K562 (cell line): ENCODE results near the gene TNFRSF6B. TPM values are rescaled to one million over a fixed set of nuclear protein-coding genes. Genes with fewer than 3 reads are reported as not detected.

ENCODE experiments used
- ARID4B ChIP-seq: sonication (generic); formaldehyde crosslinking; IDR thresholded peaks from 2 replicates; pipeline ENCODE4 v1.8.0; 2022; ENCODE audit warnings: mild to moderate bottlenecking, missing genetic modification reagents
- ATF7 ChIP-seq: fragments of 450-650 bp; IDR thresholded peaks from 2 replicates; pipeline ENCODE4 v1.7.1; 2014; ENCODE audit warnings: mild to moderate bottlenecking, moderate library complexity
- CC2D1A ChIP-seq: fragments of 450-650 bp; IDR thresholded peaks from 2 replicates; pipeline ENCODE4 v1.6.1; 2017; ENCODE audit warnings: mild to moderate bottlenecking
- CEBPB ChIP-seq: fragments of 450-650 bp; IDR thresholded peaks from 2 replicates; pipeline ENCODE4 v1.6.1; 2016; ENCODE audit warnings: missing genetic modification characterization, missing compliant biosample characterization
- DMBX1 ChIP-seq: fragments of 250-450 bp; sonication (Bioruptor Pico); IDR thresholded peaks from 2 replicates; pipeline ENCODE4 v1.8.0; 2022; ENCODE audit warnings: inconsistent platforms, mild to moderate bottlenecking, moderate library complexity, borderline replicate concordance
- E4F1 ChIP-seq: fragments of 250-450 bp; sonication (Bioruptor Pico); IDR thresholded peaks from 2 replicates; pipeline ENCODE4 v1.5.0; 2021; ENCODE audit warnings: mild to moderate bottlenecking, borderline replicate concordance
- MLLT1 ChIP-seq, 2 experiments: fragments of 450-650 bp; IDR thresholded peaks; 2 replicates each; pipeline ENCODE4 v1.6.1; 2016
- NR4A1 ChIP-seq, 2 experiments: fragments of 250-450 bp in 1 of 2; fragments of 450-650 bp in 1 of 2; sonication (Bioruptor Pico) in 1 of 2; IDR thresholded peaks; 2 replicates each; pipeline versions ENCODE4 v1.4.0 to v1.6.1; 2016 to 2020; ENCODE audit warnings: mild to moderate bottlenecking in 2 of 2, missing compliant biosample characterization in 1 of 2, missing genetic modification characterization in 1 of 2, moderate library complexity in 1 of 2
- RAD51 ChIP-seq: fragments of 450-650 bp; IDR thresholded peaks from 2 replicates; pipeline ENCODE4 v1.7.1; 2016; ENCODE audit warnings: low read depth, mild to moderate bottlenecking, borderline replicate concordance
- THRAP3 ChIP-seq: fragments of 450-650 bp; IDR thresholded peaks from 2 replicates; pipeline ENCODE4 v1.6.1; 2016; ENCODE audit warnings: mild to moderate bottlenecking, inconsistent platforms, borderline replicate concordance
- ZNF280B ChIP-seq: fragments of 250-450 bp; sonication (Bioruptor Pico); IDR thresholded peaks from 2 replicates; pipeline ENCODE4 v1.5.1; 2021; ENCODE audit warnings: mild to moderate bottlenecking
- ZNF699 ChIP-seq: fragments of 250-450 bp; sonication (Bioruptor Pico); IDR thresholded peaks from 2 replicates; pipeline ENCODE4 v1.8.0; 2021; ENCODE audit warnings: mild to moderate bottlenecking, moderate library complexity; ENCODE audit not compliant: insufficient replicate concordance
- ZNF830 ChIP-seq: fragments of 250-450 bp; sonication (Bioruptor Pico); IDR thresholded peaks from 2 replicates; pipeline ENCODE4 v1.5.0; 2021; ENCODE audit warnings: mild to moderate bottlenecking
- polyA plus RNA-seq, 8 experiments: library from polyadenylated mRNA; depleted of rRNA in 4 of 8; stranded (reverse) in 5 of 8; unstranded in 3 of 8; fragments of >200 nt; fragmentation: Nextera tagmentation in 2 of 8; fragmentation: Illumina TruSeq in 1 of 8; extraction: Ambion mirVana in 2 of 8; extraction: Trizol in 1 of 8; gene quantifications; 2 replicates each; pipeline versions ENCODE4 v1.2.1 to v1.2.3, GENCODE V29; 2011 to 2014; ENCODE audit warnings: inconsistent platforms in 1 of 8, missing spikeins in 1 of 8
- total RNA-seq, 7 experiments: library from RNA; depleted of rRNA in 6 of 7; stranded (reverse); fragments of >200 nt in 6 of 7; fragmentation: Illumina TruSeq in 2 of 7; extraction: Trizol in 2 of 7; gene quantifications; 2 replicates each; pipeline versions ENCODE4 v1.2.1 to v1.2.3, GENCODE V29; 2011 to 2021; ENCODE audit warnings: low replicate concordance in 1 of 7

TNFRSF6B gene
- total and polyA plus RNA-seq, 9 of the 15 experiments (the other 6 are each of a cell fraction or from before 2014, with no cell fraction given), result 0.10 to 3.5 (median 0.32) TPM; not detected in 6

- TF ChIP-seq DMBX1 (CRISPR knock-in tag) (peak; percentile 56; the same call in 1 of the 2 replicates), RAD51 (no peak), NR4A1 (CRISPR knock-in tag; IDR thresholded peaks at IDR 0.05) (no peak), NR4A1 (tag; IDR thresholded peaks at IDR 0.05) (no peak), CC2D1A (no peak), THRAP3 (no peak), ZNF280B (CRISPR knock-in tag) (no peak), ATF7 (no peak), ZNF699 (CRISPR knock-in tag) (no peak), ARID4B (peak; percentile 99), E4F1 (CRISPR knock-in tag) (no peak), CEBPB (tag) (no peak), MLLT1 (IDR thresholded peaks at IDR 0.05) (peak in 1 of 2 experiments; percentile 8; a peak in 1 of 4 replicates), ZNF830 (CRISPR knock-in tag) (no peak)
Measured at GRCh38 chr20:63653041-63653973, 43.1 kb upstream of the TNFRSF6B start, which contains the start of gene STMN3 (continued).
